Smooth muscle cell (in vitro differentiated cells): ENCODE results near the gene KCNT2. TPM values are rescaled to one million over a fixed set of nuclear protein-coding genes. Genes with fewer than 3 reads are reported as not detected.

Experiments
- DNase-seq: peaks from one replicate; lab custom pipeline; 2025; ENCODE audit not compliant: unreplicated experiment; lab: John Stamatoyannopoulos, UW
- H2AFZ ChIP-seq: fragments of 200-600 bp; sonication (generic); 2 replicates; pipeline ENCODE4 v1.6.0; 2016; ENCODE audit warnings: antibody characterized with exemption, low read depth, mild to moderate bottlenecking
- H3F3A ChIP-seq: fragments of 200-600 bp; sonication (generic); 2 replicates; pipeline ENCODE4 v1.6.0; 2017; ENCODE audit warnings: antibody characterized with exemption, low read depth
- H3K27ac ChIP-seq: fragments of 200-600 bp; sonication (generic); 2 replicates; pipeline ENCODE4 v1.5.1; 2016; ENCODE audit warnings: low read depth, mild to moderate bottlenecking
- H3K27me3 ChIP-seq: fragments of 200-600 bp; sonication (generic); 2 replicates; pipeline ENCODE4 v1.6.1; 2016; ENCODE audit warnings: low read depth, mild to moderate bottlenecking
- H3K36me3 ChIP-seq: fragments of 200-600 bp; sonication (generic); 2 replicates; pipeline ENCODE4 v1.5.1; 2016; ENCODE audit warnings: low read depth
- H3K4me1 ChIP-seq: fragments of 200-600 bp; sonication (generic); 2 replicates; pipeline ENCODE4 v1.5.1; 2016; ENCODE audit warnings: low read depth
- H3K4me2 ChIP-seq: fragments of 200-600 bp; sonication (generic); 2 replicates; pipeline ENCODE4 v1.6.0; 2016; ENCODE audit warnings: mild to moderate bottlenecking
- H3K4me3 ChIP-seq: fragments of 200-600 bp; sonication (generic); 2 replicates; pipeline ENCODE4 v1.5.1; 2016; ENCODE audit warnings: mild to moderate bottlenecking
- H3K79me2 ChIP-seq: fragments of 200-600 bp; sonication (generic); 2 replicates; pipeline ENCODE4 v1.6.0; 2016; ENCODE audit warnings: low read depth, mild to moderate bottlenecking
- H3K9ac ChIP-seq: fragments of 200-600 bp; sonication (generic); 2 replicates; pipeline ENCODE4 v1.6.0; 2016; ENCODE audit warnings: low read depth
- H3K9me3 ChIP-seq: fragments of 200-600 bp; sonication (generic); replicated peaks from 2 replicates; pipeline ENCODE4 v1.5.1; 2016; ENCODE audit warnings: low read depth
- H4K20me1 ChIP-seq: fragments of 200-600 bp; sonication (generic); 2 replicates; pipeline ENCODE4 v1.6.0; 2016; ENCODE audit warnings: low read depth
- WGBS: methylation state at CpG from one replicate; pipeline ENCODE4 v1.1.7; 2016; ENCODE audit warnings: low lambda C conversion rate; 5-methylcytosine and 5-hydroxymethylcytosine counted together
- polyA plus RNA-seq: library from polyadenylated mRNA; unstranded; fragments of >200 nt; fragmentation: Nextera tagmentation; extraction: Ambion mirVana; gene quantifications from 2 replicates; pipeline ENCODE4 v1.2.1, GENCODE V29; 2016
- total RNA-seq: library from RNA; depleted of rRNA; stranded (reverse); fragments of >200 nt; gene quantifications from 2 replicates; pipeline ENCODE4 v1.2.3, GENCODE V29; 2014
- TF ChIP-seq, protein P1 (sequence below): fragments of 200-600 bp; sonication (generic); IDR thresholded peaks from 2 replicates; pipeline ENCODE4 v1.5.1; 2017; ENCODE audit warnings: borderline replicate concordance, mild to moderate bottlenecking, antibody characterized with exemption; ENCODE audit not compliant: insufficient read depth, poor library complexity, severe bottlenecking

The KCNT2 gene
- total and polyA plus RNA-seq, 2 experiments from 2014 or later, result 1.3 to 2.7 TPM

DNA sequence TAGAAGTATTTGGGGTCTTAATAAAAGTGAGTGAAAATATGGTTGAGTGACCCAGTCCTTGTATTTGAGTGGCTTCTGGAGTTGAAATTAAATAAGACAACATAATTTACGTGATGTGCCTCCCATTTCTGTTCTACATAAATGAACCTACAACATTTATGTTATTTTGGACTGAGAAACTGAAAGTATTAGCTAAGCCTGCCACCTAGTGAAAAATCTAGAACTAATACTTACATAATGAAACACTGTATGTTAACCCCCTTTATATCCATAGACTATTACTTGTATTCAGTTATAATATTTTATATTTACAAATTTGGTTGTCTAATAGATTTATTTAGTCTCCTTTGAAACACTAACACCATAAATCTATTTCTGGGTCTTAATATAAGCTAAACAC lies 298.9 kb downstream of the KCNT2 start:
- TF ChIP-seq, protein P1, sequence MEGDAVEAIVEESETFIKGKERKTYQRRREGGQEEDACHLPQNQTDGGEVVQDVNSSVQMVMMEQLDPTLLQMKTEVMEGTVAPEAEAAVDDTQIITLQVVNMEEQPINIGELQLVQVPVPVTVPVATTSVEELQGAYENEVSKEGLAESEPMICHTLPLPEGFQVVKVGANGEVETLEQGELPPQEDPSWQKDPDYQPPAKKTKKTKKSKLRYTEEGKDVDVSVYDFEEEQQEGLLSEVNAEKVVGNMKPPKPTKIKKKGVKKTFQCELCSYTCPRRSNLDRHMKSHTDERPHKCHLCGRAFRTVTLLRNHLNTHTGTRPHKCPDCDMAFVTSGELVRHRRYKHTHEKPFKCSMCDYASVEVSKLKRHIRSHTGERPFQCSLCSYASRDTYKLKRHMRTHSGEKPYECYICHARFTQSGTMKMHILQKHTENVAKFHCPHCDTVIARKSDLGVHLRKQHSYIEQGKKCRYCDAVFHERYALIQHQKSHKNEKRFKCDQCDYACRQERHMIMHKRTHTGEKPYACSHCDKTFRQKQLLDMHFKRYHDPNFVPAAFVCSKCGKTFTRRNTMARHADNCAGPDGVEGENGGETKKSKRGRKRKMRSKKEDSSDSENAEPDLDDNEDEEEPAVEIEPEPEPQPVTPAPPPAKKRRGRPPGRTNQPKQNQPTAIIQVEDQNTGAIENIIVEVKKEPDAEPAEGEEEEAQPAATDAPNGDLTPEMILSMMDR, result peak; percentile 35
- Histone ChIP-seq H3K4me3 (no peak overlapping the region), H3K36me3 (no peaks in the 10 kb centered on the region), H4K20me1 (no peaks in the 10 kb centered on the region), H3K79me2 (no peaks in the 10 kb centered on the region), H3K4me2 (no peak overlapping the region), H3K9me3 (no peaks in the 10 kb centered on the region), H2AFZ (no peak overlapping the region), H3K27ac (no peak overlapping the region), H3K9ac (no peak overlapping the region), H3F3A (no peaks in the 10 kb centered on the region), H3K27me3 (no peaks in the 10 kb centered on the region), H3K4me1 (no peaks in the 10 kb centered on the region)
- WGBS, result 84% methylated on average over 1 of the region's 1 CpG
- DNase-seq, result no peak

DNA sequence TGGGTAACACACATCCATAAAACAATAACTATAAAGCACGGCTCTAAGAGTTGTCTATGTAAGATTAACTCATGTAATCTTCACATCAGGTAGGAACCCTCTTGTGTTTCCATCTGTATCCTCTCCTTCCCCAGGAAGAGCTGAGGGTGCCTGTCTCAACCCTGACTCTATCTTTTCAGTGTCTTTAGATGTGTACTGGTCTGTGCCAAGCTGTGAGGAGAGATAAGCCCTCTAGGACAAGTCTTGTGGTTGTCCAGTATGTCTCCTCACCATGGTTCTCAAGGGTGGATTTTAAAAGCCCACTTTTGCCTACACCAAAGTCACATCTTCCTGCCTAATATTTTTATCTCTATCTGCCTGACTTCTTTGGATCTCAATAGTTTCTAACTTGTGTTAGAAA lies 300.1 kb downstream of the KCNT2 start:
- Histone ChIP-seq H4K20me1 (no peaks in the 10 kb centered on the region), H3K36me3 (no peaks in the 10 kb centered on the region), H3K9ac (no peak overlapping the region), H3K27me3 (no peaks in the 10 kb centered on the region), H3K79me2 (no peaks in the 10 kb centered on the region), H3K9me3 (no peaks in the 10 kb centered on the region), H3K4me1 (peaks cover 6% of the 10 kb centered on the region), H3K4me2 (no peak overlapping the region), H3F3A (no peaks in the 10 kb centered on the region), H2AFZ (no peak overlapping the region), H3K4me3 (no peak overlapping the region), H3K27ac (no peak overlapping the region)
- DNase-seq, result no peak
- WGBS, result 93% methylated on average over 1 of the region's 1 CpG
- TF ChIP-seq, protein P1, result no peak

DNA sequence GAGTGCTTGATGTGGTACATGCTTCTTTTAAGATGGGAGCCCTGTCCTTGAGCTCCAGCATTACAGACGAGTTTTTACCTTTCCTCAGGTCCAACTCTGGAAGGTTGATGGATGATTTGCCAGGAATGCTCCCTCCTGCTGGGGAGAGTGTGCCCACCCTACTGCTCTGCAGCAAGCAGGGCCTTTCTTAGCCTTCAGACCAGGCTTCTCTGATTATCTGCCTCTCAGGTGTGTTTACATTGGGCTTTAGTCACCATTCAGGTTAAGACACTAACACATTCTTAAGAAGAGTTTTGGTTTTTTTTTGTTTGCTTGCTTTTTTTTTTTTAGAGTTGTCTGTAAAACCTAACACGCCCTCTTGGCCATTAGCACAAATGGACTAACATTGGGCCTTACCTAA lies 301.8 kb downstream of the KCNT2 start:
- H3K4me2 ChIP-seq, result no peak overlapping the region
- H3K27me3 ChIP-seq, result no peaks in the 10 kb centered on the region
- H2AFZ ChIP-seq, result no peak overlapping the region
- H3K27ac ChIP-seq, result no peak overlapping the region
- no peaks in the 10 kb centered on the region for H3K36me3 ChIP-seq
- no peak for DNase-seq
- H3K4me3 ChIP-seq, result no peak overlapping the region
- TF ChIP-seq, protein P1, result no peak
- no peaks in the 10 kb centered on the region for H3F3A ChIP-seq
- H3K9me3 ChIP-seq, result no peaks in the 10 kb centered on the region
- H3K79me2 ChIP-seq, result no peaks in the 10 kb centered on the region
- WGBS, result 84% methylated on average over 2 of the region's 2 CpGs
- no peak overlapping the region for H3K9ac ChIP-seq
- H3K4me1 ChIP-seq, result peaks cover 12% of the 10 kb centered on the region
- H4K20me1 ChIP-seq, result no peaks in the 10 kb centered on the region

DNA sequence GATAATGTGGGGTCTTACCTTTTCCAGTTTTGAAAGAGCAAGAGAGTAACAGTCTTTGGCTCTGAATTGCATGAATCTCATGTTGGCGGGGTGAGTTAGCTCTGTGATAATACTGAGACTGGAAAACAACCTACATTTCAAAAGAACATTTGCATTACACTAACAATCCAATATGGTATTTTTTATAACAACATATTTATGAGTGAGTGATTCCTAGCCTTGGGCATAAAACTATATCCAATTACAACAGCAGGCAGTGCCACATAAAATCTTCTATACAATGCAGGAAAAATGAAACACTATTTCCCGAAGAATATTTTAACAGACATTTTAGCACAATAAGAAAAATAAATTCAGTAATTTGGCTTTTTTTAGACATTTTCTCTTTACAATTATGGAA lies 303.0 kb downstream of the KCNT2 start:
- no peaks in the 10 kb centered on the region for H3K27me3 ChIP-seq
- no peak overlapping the region for H2AFZ ChIP-seq
- H4K20me1 ChIP-seq, result no peaks in the 10 kb centered on the region
- DNase-seq, result no peak
- no peak overlapping the region for H3K27ac ChIP-seq
- H3K9ac ChIP-seq, result no peak overlapping the region
- H3K4me1 ChIP-seq, result peaks cover 12% of the 10 kb centered on the region
- H3K36me3 ChIP-seq, result no peaks in the 10 kb centered on the region
- no peaks in the 10 kb centered on the region for H3K79me2 ChIP-seq
- no peaks in the 10 kb centered on the region for H3F3A ChIP-seq
- WGBS, result 91% methylated on average over 2 of the region's 2 CpGs
- no peak overlapping the region for H3K4me3 ChIP-seq
- H3K4me2 ChIP-seq, result no peak overlapping the region
- TF ChIP-seq, protein P1, result no peak
- no peaks in the 10 kb centered on the region for H3K9me3 ChIP-seq
